HG03575 (cell line): ENCODE data around the gene LTBP1.
"Not testable (repeated sequence)": the region's sequence is repeated elsewhere in the genome, so short reads cannot be mapped to it uniquely, and the experiment has no call there.

Experiments
- ATAC-seq: cut with Tn5 transposase; IDR thresholded peaks from one replicate; pipeline ENCODE4 v1.9.1; 2021; ENCODE audit not compliant: unreplicated experiment, insufficient number of reproducible peaks, low FRiP score; ENCODE audit errors: extremely low read depth

Gene LTBP1

GRCh38 chr2:33029459-33029858, 82.7 kb downstream of the LTBP1 start:
- ATAC-seq, result no peak

GRCh38 chr2:33029926-33030325, 83.2 kb downstream of the LTBP1 start:
- ATAC-seq, result no peak

DNA sequence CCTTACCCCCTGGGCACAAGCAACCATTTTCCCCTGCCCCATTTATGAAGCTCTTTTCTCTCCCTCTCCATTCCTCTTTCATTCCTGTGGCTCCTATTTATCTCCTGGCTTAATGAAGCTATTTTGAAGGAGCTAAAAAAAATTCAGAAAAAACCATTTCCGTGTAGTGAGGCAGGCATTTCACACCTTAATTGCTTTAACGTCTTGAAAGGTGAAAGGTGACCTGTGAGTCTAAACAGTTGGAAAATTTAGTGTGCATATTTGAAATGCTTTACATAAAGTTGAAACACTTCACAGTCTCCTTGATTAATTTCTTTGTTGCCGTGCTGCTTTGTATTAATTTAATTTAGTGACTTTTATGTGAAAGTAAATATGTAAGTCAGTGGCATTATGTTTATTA, 83.6 kb downstream of the LTBP1 start:
- ATAC-seq, result no peak

DNA sequence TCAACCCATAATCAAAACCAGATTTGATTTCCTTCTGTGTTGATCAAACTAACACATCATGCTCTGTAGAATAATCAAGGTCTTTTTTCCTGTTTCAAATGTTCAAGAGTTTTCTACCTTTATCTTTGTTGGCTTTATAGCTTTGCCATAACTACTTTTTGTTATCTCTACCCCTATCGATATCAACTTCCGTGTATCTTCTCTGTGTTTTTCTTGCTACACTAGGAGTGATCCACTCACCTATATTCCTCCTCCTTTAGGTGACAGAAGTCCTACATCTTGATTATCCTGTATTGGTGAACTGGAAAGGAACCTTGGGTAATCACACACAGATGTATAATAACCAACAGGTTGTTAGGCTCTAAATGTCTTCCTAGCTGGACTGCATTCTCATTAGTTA, 85.5 kb downstream of the LTBP1 start:
- no peak for ATAC-seq

DNA sequence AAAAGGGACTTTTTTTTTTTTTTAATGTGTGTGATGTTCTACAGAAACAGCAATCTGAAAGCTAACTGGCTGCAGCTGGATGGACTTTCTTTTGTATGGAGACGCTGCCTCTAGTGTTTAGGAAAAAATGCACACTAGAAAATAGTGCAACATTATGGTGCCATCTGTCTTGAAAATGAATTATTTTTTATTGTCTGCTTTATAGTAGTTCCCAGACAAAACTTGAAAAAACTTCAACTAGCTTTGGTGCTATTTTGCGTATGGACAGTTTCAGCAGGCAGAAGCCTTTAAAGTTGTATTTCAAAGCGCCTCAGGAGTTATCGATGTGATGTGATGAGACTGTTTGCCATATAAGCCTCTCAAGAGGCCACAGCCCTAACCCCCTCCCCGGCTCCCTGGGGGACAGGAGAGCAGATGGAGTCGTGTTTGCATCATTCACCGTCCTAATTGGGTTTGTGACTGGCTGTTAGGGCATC, 86.9 kb downstream of the LTBP1 start:
- ATAC-seq, result no peak

DNA sequence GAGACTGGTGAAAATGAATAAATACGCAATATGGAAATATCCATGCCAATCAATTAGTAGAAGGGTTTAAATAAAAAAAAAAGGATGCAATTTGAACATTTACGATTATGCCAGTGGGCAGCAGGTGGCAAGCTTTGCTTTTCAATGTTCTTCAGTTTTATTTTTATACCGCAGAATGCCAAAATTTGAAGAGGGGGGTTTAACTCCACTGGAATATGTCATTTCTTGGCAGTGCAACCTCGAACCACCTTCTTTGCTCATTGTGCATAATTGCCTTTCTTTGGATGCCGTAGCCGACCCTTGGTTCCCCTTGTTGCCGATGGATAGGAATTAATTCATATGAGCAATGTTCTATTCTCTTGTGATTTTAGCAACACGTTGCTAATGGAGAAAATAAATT, 88.0 kb downstream of the LTBP1 start:
- ATAC-seq, result no peak

DNA sequence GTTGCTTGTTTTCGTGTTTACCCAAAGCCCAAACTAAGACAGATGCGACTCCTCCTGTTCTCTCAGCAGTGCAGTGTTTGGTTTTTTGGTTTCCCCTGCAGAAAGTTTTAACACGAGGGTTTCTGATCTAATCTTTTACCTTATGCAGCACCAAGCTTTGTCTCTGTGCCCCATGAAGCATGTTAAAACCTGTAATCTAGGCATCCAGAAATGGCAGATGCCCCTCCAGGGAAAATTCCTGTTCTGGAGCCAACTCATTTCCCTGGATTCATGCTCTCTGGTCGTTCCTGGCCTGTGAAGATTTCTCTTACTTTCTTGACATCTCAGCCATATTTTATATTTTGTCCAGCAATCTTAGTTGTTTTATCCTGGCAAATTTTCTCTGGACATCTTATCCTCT, 91.5 kb downstream of the LTBP1 start:
- ATAC-seq, result no peak

DNA sequence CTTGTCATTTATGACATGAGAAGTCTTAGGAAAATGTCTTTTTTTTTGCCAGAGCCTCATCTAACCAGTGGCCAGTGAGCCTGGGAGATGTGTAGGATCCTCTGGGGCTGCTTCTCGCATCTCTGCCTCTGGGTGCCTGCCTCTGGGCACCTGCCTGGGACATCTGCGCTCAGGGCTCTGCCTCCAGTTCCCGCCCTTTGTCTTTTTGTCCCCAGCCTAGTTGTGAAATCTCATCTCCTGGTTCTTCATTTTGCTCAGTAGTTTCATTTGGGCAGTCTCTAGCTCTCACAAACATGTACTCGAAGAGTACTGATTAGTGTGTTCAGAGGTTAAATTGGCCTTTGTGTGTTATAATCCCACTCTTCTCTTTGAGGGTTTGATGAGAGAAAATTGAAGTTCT, 92.0 kb downstream of the LTBP1 start:
- no peak for ATAC-seq

DNA sequence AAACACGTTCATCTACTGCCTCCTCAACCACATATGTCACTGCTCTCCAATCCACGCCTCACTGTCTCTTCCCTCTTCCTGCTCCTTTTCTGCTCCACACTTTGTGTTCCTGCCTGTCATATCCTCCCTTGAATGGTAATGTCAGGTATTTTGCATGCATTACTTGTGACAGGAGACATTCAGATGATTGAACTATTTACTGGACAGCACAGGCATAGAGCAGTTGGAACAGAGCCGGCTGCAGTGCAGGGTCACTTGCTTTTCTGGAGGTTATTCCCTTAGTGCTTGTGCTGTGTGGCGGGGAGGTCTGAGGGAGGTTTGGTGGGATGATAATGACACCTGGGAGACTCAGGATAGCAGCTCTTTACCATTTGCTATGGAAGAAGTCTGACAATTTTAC, 93.8 kb downstream of the LTBP1 start:
- ATAC-seq, result no peak

- ATAC-seq, result no peak
These were observed 95.5 kb downstream of the LTBP1 start for GRCh38 chr2:33042265-33042664.

- no peak for ATAC-seq
These were observed 96.1 kb downstream of the LTBP1 start for GRCh38 chr2:33042819-33043218.

- no peak for ATAC-seq
These were observed 101.2 kb downstream of the LTBP1 start for GRCh38 chr2:33047939-33048338.

DNA sequence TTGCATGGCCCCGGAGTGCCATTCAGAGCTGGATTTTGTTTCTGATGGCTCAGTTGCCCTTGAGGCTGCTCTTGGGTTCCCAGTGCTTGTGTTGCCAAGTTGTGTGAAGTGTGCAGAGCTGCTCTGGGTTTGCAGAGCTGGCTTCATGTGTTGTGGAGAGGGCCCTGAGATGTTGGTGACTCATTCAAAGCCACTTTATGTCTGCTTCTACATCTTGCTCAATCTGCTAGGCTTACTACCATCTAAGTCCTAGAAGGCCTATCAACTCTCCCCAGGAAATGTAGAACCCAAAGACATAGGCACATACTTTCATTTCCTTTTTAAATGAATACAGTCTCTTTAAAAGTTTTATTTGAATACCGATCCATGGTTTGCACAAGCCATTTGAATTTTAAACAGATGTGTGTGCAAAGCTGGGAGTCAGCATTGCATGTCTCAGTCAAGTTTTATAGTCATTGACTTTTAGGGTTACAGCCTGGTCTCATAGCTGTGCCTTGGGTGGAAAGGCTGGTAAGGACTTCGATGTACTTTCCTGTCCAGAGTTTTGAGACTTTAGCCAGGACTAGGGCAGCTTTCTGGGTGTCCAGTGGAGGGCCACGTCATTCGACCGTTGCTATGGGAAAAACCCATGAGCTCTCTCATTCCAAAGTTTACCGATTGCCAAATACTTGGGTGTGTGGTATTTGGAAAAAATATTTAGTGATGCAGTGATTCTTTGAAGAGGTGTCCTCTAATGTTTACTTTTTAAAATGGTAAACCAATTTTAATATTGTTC, 105.0 kb downstream of the LTBP1 start:
- no peak for ATAC-seq

GRCh38 chr2:33052361-33052735, 105.6 kb downstream of the LTBP1 start:
- no peak for ATAC-seq

DNA sequence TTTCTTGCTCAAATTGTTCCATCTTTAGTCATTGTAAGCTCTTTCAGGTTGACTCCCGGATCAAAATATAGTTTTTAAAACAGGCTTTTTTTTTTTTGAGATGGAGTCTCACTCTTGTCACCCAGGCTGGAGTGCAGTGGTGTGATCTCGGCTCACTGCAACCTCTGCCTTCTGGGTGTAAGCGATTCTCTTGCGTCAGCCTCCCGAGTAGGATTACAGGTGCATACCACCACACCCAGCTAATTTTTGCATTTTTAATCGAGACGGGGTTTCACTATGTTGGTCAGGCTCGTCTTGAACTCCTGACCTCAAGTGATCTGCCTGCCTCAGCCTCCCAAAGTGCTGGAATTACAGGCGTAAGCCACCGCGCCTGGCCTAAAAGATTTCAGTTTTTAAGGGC, 106.0 kb downstream of the LTBP1 start:
- ATAC-seq, result not testable (repeated sequence)

DNA sequence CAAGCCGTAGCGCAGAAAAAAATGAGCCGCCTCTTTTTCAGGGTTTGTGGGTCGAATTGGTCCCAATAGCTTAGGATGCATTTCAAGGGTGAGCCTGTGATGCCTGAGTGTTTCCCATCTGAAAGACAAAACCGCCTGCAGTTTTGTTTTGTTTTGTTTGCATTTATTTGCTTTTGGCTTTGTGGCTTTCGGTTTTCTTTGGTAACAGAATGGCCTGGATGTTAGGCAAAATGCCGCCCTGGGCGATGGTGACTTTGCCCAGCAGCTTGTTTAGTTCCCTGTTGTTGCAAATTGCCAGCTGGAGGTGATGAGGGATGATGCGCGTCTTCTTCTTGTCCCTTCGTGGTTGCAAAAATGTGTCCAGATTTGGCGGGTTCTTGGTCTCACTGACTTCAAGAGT, 109.4 kb downstream of the LTBP1 start:
- ATAC-seq, result no peak

GRCh38 chr2:33057307-33058028, 110.7 kb downstream of the LTBP1 start:
- ATAC-seq, result not testable (repeated sequence)

DNA sequence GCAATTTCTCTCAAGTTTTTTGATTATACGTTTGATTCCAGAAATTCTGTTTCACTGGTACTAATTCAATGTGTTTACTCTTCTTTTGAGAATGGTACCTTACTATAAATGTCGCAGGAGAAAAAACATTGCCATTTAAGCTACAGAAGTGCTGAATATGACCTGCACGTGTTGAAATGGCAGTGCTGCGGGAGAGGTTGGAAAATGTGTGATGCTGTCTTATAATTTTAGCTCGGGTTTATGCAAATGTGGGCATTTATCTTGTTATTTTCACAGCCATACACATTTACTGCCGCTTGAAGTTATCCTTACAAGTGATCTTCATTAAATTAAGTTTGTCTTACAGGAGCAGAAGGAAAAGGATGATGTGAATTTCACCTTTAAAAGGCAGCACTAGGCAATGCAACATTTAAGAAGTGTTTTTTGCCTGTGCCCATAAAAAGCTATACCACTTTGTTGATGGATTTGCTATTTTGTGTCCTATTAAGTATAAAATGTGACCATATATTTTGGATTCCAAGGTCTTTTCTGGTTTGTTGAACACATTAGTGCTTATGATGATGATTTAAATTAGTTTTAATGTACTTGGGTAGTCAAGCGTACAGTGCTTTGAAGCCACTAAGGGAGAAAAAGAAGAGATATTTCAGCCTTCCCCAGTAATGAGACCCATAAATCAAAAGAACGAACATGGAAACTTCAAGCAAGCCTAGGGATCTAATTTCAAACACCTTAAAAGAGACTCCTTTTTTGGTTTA, 112.1 kb downstream of the LTBP1 start:
- ATAC-seq, result no peak

GRCh38 chr2:33059471-33060156, 112.9 kb downstream of the LTBP1 start:
- no peak for ATAC-seq
